Vagina (tissue), 2 donors: ENCODE measurements around the gene EIF2AK3. TPM values are rescaled to one million over a fixed set of nuclear protein-coding genes. Genes with fewer than 3 reads are reported as not detected.
A peak's percentile ranks its signal among the peaks of the same experiment; 100 is the strongest.

Experiments used
- DNase-seq, 2 donors: peaks; one replicate each; pipeline ENCODE4 v3.0.0-alpha.2; 2017; ENCODE audit errors: extremely low spot score in 2 of 2
- H3K27ac ChIP-seq: fragments of 200-600 bp; sonication (generic); one replicate; pipeline ENCODE4 v1.5.1; 2019
- H3K27me3 ChIP-seq: fragments of 200-600 bp; sonication (generic); one replicate; pipeline ENCODE4 v1.5.1; 2019
- H3K36me3 ChIP-seq, 2 donors: fragments of 200-600 bp; sonication (generic); one replicate each; pipeline ENCODE4 v1.5.1; 2017 to 2019
- H3K4me1 ChIP-seq: fragments of 200-600 bp; sonication (generic); one replicate; pipeline ENCODE4 v1.5.1; 2019
- H3K4me3 ChIP-seq, 2 donors: fragments of 200-600 bp; sonication (generic); 1 replicate in 1 of 2; 2 replicates in 1 of 2; pipeline ENCODE4 v1.5.1; 2016 to 2019
- H3K9me3 ChIP-seq: fragments of 200-600 bp; sonication (generic); one replicate; pipeline ENCODE4 v1.5.1; 2019
- POLR2A ChIP-seq, 2 donors: fragments of 450-650 bp; IDR thresholded peaks; one replicate each; pipeline ENCODE4 v1.6.1; 2017; ENCODE audit warnings: antibody characterized with exemption in 2 of 2, mild to moderate bottlenecking in 2 of 2, moderate library complexity in 2 of 2
- POLR2AphosphoS5 ChIP-seq, 2 donors: sonication (generic); formaldehyde crosslinking; IDR thresholded peaks; one replicate each; pipeline ENCODE4 v1.9.0; 2017; ENCODE audit warnings: antibody characterized with exemption in 2 of 2, mild to moderate bottlenecking in 2 of 2, low read depth in 1 of 2; ENCODE audit not compliant: insufficient read depth in 1 of 2
- intact Hi-C: fragments of 100-400 bp; cut with DNase I; formaldehyde crosslinking; loops from one replicate; pipeline ENCODE4 v1.15.1; 2023
- total RNA-seq: library from RNA; depleted of rRNA; stranded (reverse); fragments of >200 nt; gene quantifications from one replicate; pipeline ENCODE4 v1.2.3, GENCODE V29; 2016
- TF ChIP-seq, protein P1 (sequence below), 3 experiments: fragments of 450-650 bp in 2 of 3; fragments of 200-600 bp in 1 of 3; sonication (generic) in 1 of 3; IDR thresholded peaks; one replicate each; pipeline ENCODE4 v1.5.1; 2017 to 2019; ENCODE audit warnings: antibody characterized with exemption in 3 of 3, mild to moderate bottlenecking in 2 of 3, moderate library complexity in 2 of 3

EIF2AK3 gene
- total RNA-seq, 1 donor from 2014 or later: 19.6 TPM

DNA sequence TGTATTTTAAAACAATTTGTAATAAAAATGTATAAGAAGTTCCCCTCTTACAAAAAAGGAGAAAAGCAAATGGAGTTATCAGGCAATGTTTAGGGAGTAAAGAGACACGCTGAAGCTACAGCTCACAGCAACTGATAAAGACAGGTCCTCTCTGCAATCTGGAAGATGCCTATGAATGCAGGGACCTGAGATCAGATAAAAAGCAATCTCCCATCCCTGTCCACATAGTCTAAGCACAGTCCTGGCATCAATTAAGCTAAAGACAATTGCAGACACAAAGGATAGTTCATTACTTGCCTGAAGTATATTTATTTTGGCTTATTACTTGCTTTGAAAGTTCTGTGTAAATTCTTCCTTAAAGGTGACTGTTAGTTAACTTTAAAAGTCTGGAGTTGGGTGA, 5.0 kb downstream of the EIF2AK3 start:
- intact Hi-C loops: no loop called here
- no peak overlapping the region for H3K27ac ChIP-seq
- TF ChIP-seq, protein P1, sequence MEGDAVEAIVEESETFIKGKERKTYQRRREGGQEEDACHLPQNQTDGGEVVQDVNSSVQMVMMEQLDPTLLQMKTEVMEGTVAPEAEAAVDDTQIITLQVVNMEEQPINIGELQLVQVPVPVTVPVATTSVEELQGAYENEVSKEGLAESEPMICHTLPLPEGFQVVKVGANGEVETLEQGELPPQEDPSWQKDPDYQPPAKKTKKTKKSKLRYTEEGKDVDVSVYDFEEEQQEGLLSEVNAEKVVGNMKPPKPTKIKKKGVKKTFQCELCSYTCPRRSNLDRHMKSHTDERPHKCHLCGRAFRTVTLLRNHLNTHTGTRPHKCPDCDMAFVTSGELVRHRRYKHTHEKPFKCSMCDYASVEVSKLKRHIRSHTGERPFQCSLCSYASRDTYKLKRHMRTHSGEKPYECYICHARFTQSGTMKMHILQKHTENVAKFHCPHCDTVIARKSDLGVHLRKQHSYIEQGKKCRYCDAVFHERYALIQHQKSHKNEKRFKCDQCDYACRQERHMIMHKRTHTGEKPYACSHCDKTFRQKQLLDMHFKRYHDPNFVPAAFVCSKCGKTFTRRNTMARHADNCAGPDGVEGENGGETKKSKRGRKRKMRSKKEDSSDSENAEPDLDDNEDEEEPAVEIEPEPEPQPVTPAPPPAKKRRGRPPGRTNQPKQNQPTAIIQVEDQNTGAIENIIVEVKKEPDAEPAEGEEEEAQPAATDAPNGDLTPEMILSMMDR (IDR thresholded peaks at IDR 0.05): no peak
- no peak for TF ChIP-seq POLR2A (IDR thresholded peaks at IDR 0.05)
- no peak for TF ChIP-seq POLR2AphosphoS5 (IDR thresholded peaks at IDR 0.05; ENCODE audit: insufficient read depth in 1 of 2, low read depth in 1 of 2)

DNA sequence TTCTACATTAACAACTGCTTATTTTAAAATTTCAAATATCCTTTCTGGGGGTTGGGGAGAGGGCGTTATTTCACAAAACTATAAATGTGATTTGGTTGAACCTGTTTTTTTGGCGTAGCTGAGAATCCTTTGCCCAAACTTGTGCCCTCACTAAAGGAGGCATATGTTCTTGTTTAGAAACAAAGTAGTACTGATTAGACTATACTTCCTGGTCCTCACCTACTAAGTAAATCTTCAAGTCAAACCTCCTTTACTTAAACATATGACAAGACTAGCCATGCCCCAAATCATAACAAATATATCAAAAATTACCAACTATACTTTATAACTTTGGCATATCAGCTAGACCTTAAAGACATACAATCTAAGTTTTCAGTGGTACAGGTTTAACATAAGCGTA, 5.8 kb downstream of the EIF2AK3 start:
- H3K27me3 ChIP-seq: no peaks in the 10 kb centered on the region
- no peaks in the 10 kb centered on the region for H3K9me3 ChIP-seq
- no peak overlapping the region for H3K27ac ChIP-seq
- H3K4me1 ChIP-seq: peaks cover 65% of the 10 kb centered on the region
- intact Hi-C loops: no loop called here
- TF ChIP-seq POLR2A (IDR thresholded peaks at IDR 0.05) (no peak), POLR2AphosphoS5 (IDR thresholded peaks at IDR 0.05; ENCODE audit: insufficient read depth in 1 of 2, low read depth in 1 of 2) (peak in 1 of 2 donors; percentile 28)
- TF ChIP-seq, protein P1 (IDR thresholded peaks at IDR 0.05): no peak
- DNase-seq: no peak
- H3K4me3 ChIP-seq: no peak overlapping the region
- no peaks in the 10 kb centered on the region for H3K36me3 ChIP-seq

More for the DNA sequence above, 5.0 kb downstream of the EIF2AK3 start:
- Histone ChIP-seq H3K27me3 (no peaks in the 10 kb centered on the region), H3K4me1 (peaks cover 64% of the 10 kb centered on the region), H3K4me3 (no peak overlapping the region), H3K9me3 (no peaks in the 10 kb centered on the region), H3K36me3 (no peaks in the 10 kb centered on the region)
- DNase-seq: no peak

DNA sequence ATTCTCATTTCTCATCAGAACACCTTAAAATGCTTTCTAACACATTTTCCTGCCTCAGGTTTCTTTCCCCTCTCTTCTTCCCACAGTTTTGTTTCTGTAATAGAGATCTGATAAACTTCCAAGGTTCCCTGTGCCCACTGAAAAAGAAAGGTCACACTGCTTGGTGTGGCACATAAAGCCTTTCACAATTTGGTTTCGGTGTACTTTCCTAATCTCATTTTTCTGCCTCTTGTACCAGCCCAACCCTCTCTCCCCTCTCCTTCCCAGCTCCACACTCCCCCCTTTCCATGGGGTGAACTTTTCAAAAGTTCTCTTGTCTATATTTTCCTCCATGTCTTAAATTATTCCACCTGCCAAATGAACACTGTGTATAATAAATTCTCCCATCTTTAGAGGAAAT, 7.2 kb downstream of the EIF2AK3 start:
- H3K27me3 ChIP-seq: no peaks in the 10 kb centered on the region
- DNase-seq: no peak
- no peaks in the 10 kb centered on the region for H3K36me3 ChIP-seq
- no peaks in the 10 kb centered on the region for H3K9me3 ChIP-seq
- peaks cover 56% of the 10 kb centered on the region for H3K4me1 ChIP-seq
- intact Hi-C loops: no loop called here
- TF ChIP-seq, protein P1 (IDR thresholded peaks at IDR 0.05): no peak
- TF ChIP-seq POLR2AphosphoS5 (IDR thresholded peaks at IDR 0.05; ENCODE audit: insufficient read depth in 1 of 2, low read depth in 1 of 2): no peak
- no peak for TF ChIP-seq POLR2A (IDR thresholded peaks at IDR 0.05)
- H3K27ac ChIP-seq: no peak overlapping the region
- H3K4me3 ChIP-seq: no peak overlapping the region

DNA sequence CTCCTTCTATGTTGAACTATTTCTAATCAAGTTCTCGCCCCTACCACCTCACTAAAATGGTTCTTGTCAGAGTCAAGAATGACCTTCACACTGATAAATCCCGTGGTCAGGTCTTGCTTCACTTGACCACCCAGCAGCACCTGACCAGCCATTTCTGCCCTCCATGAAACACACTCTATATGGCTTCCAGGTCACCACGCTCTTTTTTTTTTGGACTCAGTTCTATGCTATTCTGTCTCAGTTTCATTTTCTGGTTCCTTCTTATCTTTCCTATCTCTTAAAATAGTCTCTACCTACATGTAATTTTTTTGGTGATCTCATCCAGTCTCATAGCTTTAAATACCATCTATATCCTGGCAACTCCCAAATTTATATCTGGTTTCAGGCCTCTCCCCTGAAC, 11.4 kb downstream of the EIF2AK3 start:
- intact Hi-C loops: no loop called here
- Histone ChIP-seq H3K4me3 (no peak overlapping the region), H3K36me3 (peaks cover 0 to 12% of the 10 kb centered on the region in 2 donors), H3K27ac (no peak overlapping the region), H3K9me3 (no peaks in the 10 kb centered on the region), H3K4me1 (peaks cover 34% of the 10 kb centered on the region), H3K27me3 (no peaks in the 10 kb centered on the region)
- TF ChIP-seq POLR2A (IDR thresholded peaks at IDR 0.05) (no peak), POLR2AphosphoS5 (IDR thresholded peaks at IDR 0.05; ENCODE audit: insufficient read depth in 1 of 2, low read depth in 1 of 2) (no peak)
- TF ChIP-seq, protein P1 (IDR thresholded peaks at IDR 0.05): no peak
- no peak for DNase-seq

DNA sequence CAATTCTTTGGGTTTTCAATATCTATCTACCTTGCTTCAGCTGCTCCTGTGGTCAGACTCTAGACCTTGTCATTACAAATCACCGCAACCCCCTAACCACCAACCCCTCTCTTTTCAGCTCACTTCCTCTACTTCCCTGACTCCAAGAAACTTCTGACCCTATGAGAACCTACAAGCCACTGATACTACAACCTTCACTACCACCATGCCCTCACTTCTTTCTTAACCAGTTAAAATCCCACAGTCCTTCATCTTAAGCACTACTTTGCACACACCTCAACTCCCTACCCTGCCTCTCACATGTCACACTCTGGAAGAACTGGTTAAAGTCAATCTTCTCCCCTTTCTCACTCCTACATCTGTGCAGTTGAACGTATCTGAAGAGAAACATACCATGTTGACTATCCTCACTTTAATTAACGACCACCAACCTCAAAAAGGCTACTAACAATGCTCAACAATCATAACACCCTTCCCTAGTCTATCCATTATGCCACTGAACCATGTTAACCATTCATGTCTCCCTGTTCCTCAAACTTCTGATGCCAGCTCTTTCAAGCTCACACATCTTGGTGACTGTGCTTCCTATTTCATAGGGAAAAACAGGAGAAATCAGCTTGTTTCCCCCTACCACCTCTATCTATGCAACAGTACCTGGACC, 12.6 kb downstream of the EIF2AK3 start:
- intact Hi-C loops: no loop called here
- Histone ChIP-seq H3K27me3 (no peaks in the 10 kb centered on the region), H3K4me3 (no peak overlapping the region), H3K9me3 (no peaks in the 10 kb centered on the region), H3K27ac (no peak overlapping the region), H3K4me1 (peaks cover 37% of the 10 kb centered on the region), H3K36me3 (peaks cover 0 to 12% of the 10 kb centered on the region in 2 donors)
- no peak for DNase-seq
- TF ChIP-seq, protein P1 (IDR thresholded peaks at IDR 0.05): no peak
- TF ChIP-seq POLR2AphosphoS5 (IDR thresholded peaks at IDR 0.05; ENCODE audit: insufficient read depth in 1 of 2, low read depth in 1 of 2): no peak
- no peak for TF ChIP-seq POLR2A (IDR thresholded peaks at IDR 0.05)
